Endodermal cell (in vitro differentiated cells): ENCODE results near the gene SHKBP1. TPM values are rescaled to one million over a fixed set of nuclear protein-coding genes. Genes with fewer than 3 reads are reported as not detected.

Experiments
- DNase-seq: peaks from one replicate; pipeline ENCODE4 v3.0.0-alpha.2; 2017
- H3K27ac ChIP-seq: 2 replicates; pipeline ENCODE4 v1.5.1; 2013; ENCODE audit warnings: mild to moderate bottlenecking, low read depth, low read length, moderate library complexity
- H3K27me3 ChIP-seq: 2 replicates; pipeline ENCODE4 v1.6.1; 2013; ENCODE audit warnings: mild to moderate bottlenecking, low read length, moderate library complexity; ENCODE audit not compliant: insufficient read depth, control insufficient read depth, poor library complexity, severe bottlenecking
- H3K36me3 ChIP-seq: 2 replicates; pipeline ENCODE4 v1.7.0; 2013; ENCODE audit warnings: mild to moderate bottlenecking, low read length, moderate library complexity; ENCODE audit not compliant: control insufficient read depth, insufficient read depth
- H3K4me1 ChIP-seq: one replicate; pipeline ENCODE4 v1.7.0; 2013; ENCODE audit warnings: low read length; ENCODE audit not compliant: control insufficient read depth, insufficient read depth
- H3K4me3 ChIP-seq: 2 replicates; pipeline ENCODE4 v1.5.1; 2013; ENCODE audit warnings: mild to moderate bottlenecking, low read length, moderate library complexity
- H3K9ac ChIP-seq: 2 replicates; pipeline ENCODE4 v1.6.1; 2013; ENCODE audit warnings: mild to moderate bottlenecking, low read length, moderate library complexity; ENCODE audit not compliant: poor library complexity, severe bottlenecking; ENCODE audit errors: extremely low read depth
- H3K9me3 ChIP-seq: 2 replicates; pipeline ENCODE4 v1.6.1; 2013; ENCODE audit warnings: mild to moderate bottlenecking, low read length, moderate library complexity; ENCODE audit not compliant: control insufficient read depth
- H3K27ac Mint-ChIP-seq: 2 replicates; pipeline ENCODE4 v1.8.0; 2020; ENCODE audit warnings: mixed read lengths
- H3K27me3 Mint-ChIP-seq: 2 replicates; pipeline ENCODE4 v1.8.0; 2021; ENCODE audit warnings: mild to moderate bottlenecking, mixed read lengths; ENCODE audit not compliant: insufficient read depth
- H3K36me3 Mint-ChIP-seq: 2 replicates; pipeline ENCODE4 v1.8.0; 2020; ENCODE audit warnings: low read depth, mixed read lengths
- H3K4me1 Mint-ChIP-seq: 2 replicates; pipeline ENCODE4 v1.8.0; 2020; ENCODE audit warnings: mixed read lengths
- H3K4me3 Mint-ChIP-seq: 2 replicates; pipeline ENCODE4 v1.8.0; 2020; ENCODE audit warnings: mild to moderate bottlenecking, moderate library complexity, mixed read lengths
- H3K9me3 Mint-ChIP-seq: 2 replicates; pipeline ENCODE4 v1.8.0; 2020; ENCODE audit warnings: mild to moderate bottlenecking, mixed read lengths
- CTCF ChIP-seq: fragments of 200-600 bp; sonication (generic); conservative IDR thresholded peaks from 2 replicates; pipeline ENCODE4 v1.5.0; 2021; ENCODE audit warnings: antibody characterized with exemption, mild to moderate bottlenecking
- WGBS, 2 experiments: methylation state at CpG; one replicate each; pipeline versions ENCODE4 v1.1.5 to v1.1.7; 2013; ENCODE audit warnings: missing lambda C conversion rate in 2 of 2, mixed read lengths in 1 of 2; ENCODE audit not compliant: insufficient coverage in 1 of 2, insufficient read length in 1 of 2; 5-methylcytosine and 5-hydroxymethylcytosine counted together
- total RNA-seq, 2 donors: library from RNA; stranded (reverse); fragmentation: NEBNext Ultra II Directional in 1 of 2; extraction: Animal tissue kit (Norgen Biotek cat#: 25700) in 1 of 2; gene quantifications; 2 replicates in 1 of 2; 3 replicates in 1 of 2; pipeline ENCODE4 v1.2.1, GENCODE V29; 2021

The SHKBP1 gene
- total RNA-seq, 2 donors from 2014 or later = 110 TPM

GRCh38 chr19:40609561-40610395 lies 33.1 kb downstream of the SHKBP1 start:
- H3K9me3 ChIP-seq = no peaks in the 10 kb centered on the region
- Mint-ChIP-seq H3K4me3 (peak overlapping the region; percentile 58), H3K9me3 (no peaks in the 10 kb centered on the region), H3K27me3 (peaks cover 76% of the 10 kb centered on the region), H3K27ac (peak overlapping the region; percentile 44), H3K4me1 (peaks cover 13% of the 10 kb centered on the region), H3K36me3 (no peaks in the 10 kb centered on the region)
- H3K27me3 ChIP-seq = peaks cover 33% of the 10 kb centered on the region
- no peak for TF ChIP-seq CTCF
- no peaks in the 10 kb centered on the region for H3K36me3 ChIP-seq
- DNase-seq = peak; percentile 98
- peak overlapping the region; percentile 75 for H3K4me3 ChIP-seq
- WGBS, 2 experiments = 4 to 5% methylated on average over 16 to 49 of the region's 50 CpGs
- no peak overlapping the region for H3K9ac ChIP-seq
- H3K27ac ChIP-seq = no peak overlapping the region
- H3K4me1 ChIP-seq = peaks cover 2% of the 10 kb centered on the region

GRCh38 chr19:40610396-40611064 lies 33.9 kb downstream of the SHKBP1 start:
- Mint-ChIP-seq H3K4me3 (peak overlapping the region; percentile 58), H3K27ac (peak overlapping the region; percentile 44), H3K27me3 (peaks cover 70% of the 10 kb centered on the region), H3K36me3 (peaks cover 1% of the 10 kb centered on the region), H3K4me1 (peaks cover 10% of the 10 kb centered on the region), H3K9me3 (no peaks in the 10 kb centered on the region)
- peaks cover 2% of the 10 kb centered on the region for H3K4me1 ChIP-seq
- no peak for DNase-seq
- TF ChIP-seq CTCF = no peak
- H3K4me3 ChIP-seq = no peak overlapping the region
- peaks cover 29% of the 10 kb centered on the region for H3K27me3 ChIP-seq
- no peak overlapping the region for H3K9ac ChIP-seq
- WGBS, 2 experiments = 70 to 90% methylated on average over 7 to 29 of the region's 29 CpGs
- no peak overlapping the region for H3K27ac ChIP-seq
- peaks cover 1% of the 10 kb centered on the region for H3K36me3 ChIP-seq
- no peaks in the 10 kb centered on the region for H3K9me3 ChIP-seq

- peaks cover 7% of the 10 kb centered on the region for H3K36me3 ChIP-seq
- no peaks in the 10 kb centered on the region for H3K9me3 ChIP-seq
- Mint-ChIP-seq H3K36me3 (peaks cover 1% of the 10 kb centered on the region), H3K4me3 (no peak overlapping the region), H3K27me3 (peaks cover 65% of the 10 kb centered on the region), H3K4me1 (peaks cover 7% of the 10 kb centered on the region), H3K9me3 (no peaks in the 10 kb centered on the region), H3K27ac (no peak overlapping the region)
- H3K4me1 ChIP-seq = peaks cover 2% of the 10 kb centered on the region
- WGBS, 2 experiments = 91 to 100% methylated on average over 1 to 15 of the region's 15 CpGs
- no peak for TF ChIP-seq CTCF
- peak; percentile 39 for DNase-seq
- no peak overlapping the region for H3K4me3 ChIP-seq
- H3K27me3 ChIP-seq = peaks cover 29% of the 10 kb centered on the region
- H3K9ac ChIP-seq = no peak overlapping the region
- no peak overlapping the region for H3K27ac ChIP-seq
Measured at GRCh38 chr19:40611096-40611495, 34.4 kb downstream of the SHKBP1 start.
